Adipose tissue (tissue), 3 donors: ENCODE results near the gene PNPLA8. TPM values are rescaled to one million over a fixed set of nuclear protein-coding genes. Genes with fewer than 3 reads are reported as not detected.
"Not testable (repeated sequence)": the region's sequence is repeated elsewhere in the genome, so short reads cannot be mapped to it uniquely, and the experiment has no call there.

Source experiments
- H3K27ac ChIP-seq: one replicate; pipeline ENCODE4 v1.5.1; 2013; ENCODE audit warnings: low read depth, low read length
- WGBS, 3 donors: extraction: QIAGEN DNeasy Blood & Tissue Kit; methylation state at CpG; one replicate each; pipeline ENCODE4 v1.1.7; 2013; 5-methylcytosine and 5-hydroxymethylcytosine counted together
- polyA plus RNA-seq, 3 donors: library from polyadenylated mRNA; stranded (reverse); fragments of 200-250 nt; gene quantifications; one replicate each; pipeline ENCODE4 v1.2.3, GENCODE V29; 2013
- donor health status: healthy with polysubstance abuse.
- donor health status: Bipolar disorder and iron deficiency.
- donor health status: healthy.

PNPLA8 gene, protein sequence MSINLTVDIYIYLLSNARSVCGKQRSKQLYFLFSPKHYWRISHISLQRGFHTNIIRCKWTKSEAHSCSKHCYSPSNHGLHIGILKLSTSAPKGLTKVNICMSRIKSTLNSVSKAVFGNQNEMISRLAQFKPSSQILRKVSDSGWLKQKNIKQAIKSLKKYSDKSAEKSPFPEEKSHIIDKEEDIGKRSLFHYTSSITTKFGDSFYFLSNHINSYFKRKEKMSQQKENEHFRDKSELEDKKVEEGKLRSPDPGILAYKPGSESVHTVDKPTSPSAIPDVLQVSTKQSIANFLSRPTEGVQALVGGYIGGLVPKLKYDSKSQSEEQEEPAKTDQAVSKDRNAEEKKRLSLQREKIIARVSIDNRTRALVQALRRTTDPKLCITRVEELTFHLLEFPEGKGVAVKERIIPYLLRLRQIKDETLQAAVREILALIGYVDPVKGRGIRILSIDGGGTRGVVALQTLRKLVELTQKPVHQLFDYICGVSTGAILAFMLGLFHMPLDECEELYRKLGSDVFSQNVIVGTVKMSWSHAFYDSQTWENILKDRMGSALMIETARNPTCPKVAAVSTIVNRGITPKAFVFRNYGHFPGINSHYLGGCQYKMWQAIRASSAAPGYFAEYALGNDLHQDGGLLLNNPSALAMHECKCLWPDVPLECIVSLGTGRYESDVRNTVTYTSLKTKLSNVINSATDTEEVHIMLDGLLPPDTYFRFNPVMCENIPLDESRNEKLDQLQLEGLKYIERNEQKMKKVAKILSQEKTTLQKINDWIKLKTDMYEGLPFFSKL
- 10 to 100 TPM in 2 of 3 donors, 1 to 10 TPM in 1; 9.2 to 26.3 (median 21.8) TPM for polyA plus RNA-seq

DNA sequence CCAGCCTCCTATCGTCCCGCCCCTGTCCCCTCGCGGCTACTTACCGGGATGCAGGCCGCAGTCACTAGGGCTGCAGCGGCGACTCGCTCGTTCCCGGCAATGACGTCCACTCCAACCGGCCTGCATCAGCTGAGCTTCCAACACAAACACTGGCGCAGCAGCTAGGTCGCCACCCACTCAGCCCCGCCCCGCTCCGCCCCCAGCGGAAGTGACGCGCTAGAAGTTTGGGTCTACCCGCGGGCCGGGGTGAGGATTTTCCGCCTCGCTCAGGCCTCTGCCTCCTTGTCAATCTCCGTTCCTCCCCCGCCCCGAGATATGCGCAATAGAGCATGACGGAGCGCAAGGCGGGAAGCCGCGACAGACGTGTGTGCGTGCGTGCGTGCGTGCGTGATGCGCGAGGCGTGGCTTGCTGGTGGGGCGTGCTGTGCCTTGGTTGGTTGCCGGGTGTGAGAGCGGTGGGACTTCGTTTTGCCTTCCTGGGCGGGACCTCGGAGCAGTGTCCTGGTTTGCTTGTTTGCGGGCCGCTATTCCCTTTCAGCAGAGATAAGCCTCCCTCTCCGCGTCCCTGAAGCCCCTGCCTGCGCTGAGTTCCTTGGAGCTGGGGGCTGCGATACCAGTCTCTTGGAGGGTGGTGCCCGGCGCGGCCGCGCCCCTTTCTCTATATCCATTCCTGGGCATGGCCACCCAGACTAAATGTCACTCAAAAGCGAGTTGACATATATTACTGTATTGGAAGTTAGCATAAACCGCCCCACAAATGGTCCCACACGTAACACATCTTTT is at the start of gene PNPLA8:
PNPLA8 (minus strand) TSS at position 151 of the 783 bp plus-strand sequence. CDS start 10,644 bp downstream, outside the sequence.
- H3K27ac ChIP-seq: peak within 1 kb of the TSS; percentile 100
- WGBS, 3 donors: 0% methylated on average over 59 to 64 of the region's 64 CpGs

DNA sequence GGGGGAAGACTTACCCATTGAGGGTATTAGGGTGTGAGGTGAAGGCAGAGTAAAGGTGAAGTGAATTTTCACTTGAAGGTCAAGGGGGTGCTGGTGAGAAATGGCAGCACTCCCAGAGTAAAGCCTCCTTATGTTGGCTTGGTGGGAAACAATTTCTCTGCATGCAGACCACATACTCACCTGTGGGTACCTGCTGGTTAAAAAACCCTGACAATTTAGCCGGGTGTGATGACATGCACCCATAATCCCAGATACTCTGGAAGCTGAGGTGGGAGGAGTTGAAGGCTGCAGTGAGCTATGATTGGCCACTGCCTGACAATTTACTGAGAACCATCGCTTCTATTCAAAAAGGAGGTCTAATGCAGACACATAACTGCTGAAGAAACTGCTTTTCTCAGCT is 49.2 kb upstream of the PNPLA8 start:
- WGBS, 3 donors: 75 to 94% (median 90%) methylated on average over 2 of the region's 2 CpGs
- H3K27ac ChIP-seq: no peak overlapping the region

DNA sequence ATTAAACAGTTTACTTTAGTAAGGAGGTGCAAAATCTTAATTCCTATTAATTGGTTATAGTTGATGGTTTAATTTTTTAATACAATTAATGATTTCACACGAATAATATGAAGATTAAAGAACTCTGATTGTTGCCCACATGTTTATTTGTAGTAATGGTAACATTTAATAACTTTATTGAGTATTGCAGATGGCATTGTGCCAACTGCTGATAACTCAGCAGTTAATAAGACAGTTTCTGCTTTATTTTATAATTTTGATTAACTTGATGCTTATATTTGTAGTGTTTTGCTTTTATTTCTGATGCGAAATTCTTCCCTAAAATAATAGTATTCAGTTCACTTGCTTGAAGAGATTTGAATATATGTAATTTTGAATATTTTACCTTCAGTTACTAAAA is 46.5 kb upstream of the PNPLA8 start:
- 45 to 97% (median 96%) methylated on average over 2 of the region's 2 CpGs for whole genome bisulfite sequencing, 3 donors
- no peak overlapping the region for H3K27ac ChIP-seq

DNA sequence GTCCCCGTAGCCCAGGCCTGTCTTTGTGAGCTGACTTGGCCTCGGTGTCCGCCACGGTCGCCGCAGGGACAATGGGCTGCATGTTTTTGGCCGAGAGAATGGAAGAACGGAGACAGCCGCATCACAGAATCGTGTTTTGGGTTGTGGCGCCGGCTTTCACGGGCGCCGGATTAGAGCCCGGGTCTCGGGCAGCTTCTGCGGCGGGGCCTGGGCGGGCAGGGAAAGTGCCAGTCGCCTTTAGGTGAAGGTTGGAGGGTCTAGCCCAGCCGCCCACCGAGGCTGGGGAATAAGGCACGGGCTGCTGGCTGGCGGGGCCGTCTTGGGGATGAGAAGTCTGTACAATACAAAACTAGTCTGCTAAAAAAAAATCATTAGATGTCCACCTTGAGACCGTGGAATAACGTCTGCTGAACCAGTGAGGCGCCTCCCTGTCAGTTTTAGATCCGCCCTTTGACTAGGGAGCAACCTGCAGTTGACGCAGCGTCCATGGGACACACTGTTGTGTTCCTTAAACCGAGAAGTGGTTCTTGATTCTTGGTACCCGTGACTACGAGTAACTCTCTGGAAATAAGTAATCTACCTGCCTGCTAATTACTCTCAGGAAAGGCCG is 44.3 kb upstream of the PNPLA8 start:
- WGBS, 3 donors: 0% methylated on average over 33 to 36 of the region's 36 CpGs
- peak overlapping the region; percentile 83 for H3K27ac ChIP-seq

DNA sequence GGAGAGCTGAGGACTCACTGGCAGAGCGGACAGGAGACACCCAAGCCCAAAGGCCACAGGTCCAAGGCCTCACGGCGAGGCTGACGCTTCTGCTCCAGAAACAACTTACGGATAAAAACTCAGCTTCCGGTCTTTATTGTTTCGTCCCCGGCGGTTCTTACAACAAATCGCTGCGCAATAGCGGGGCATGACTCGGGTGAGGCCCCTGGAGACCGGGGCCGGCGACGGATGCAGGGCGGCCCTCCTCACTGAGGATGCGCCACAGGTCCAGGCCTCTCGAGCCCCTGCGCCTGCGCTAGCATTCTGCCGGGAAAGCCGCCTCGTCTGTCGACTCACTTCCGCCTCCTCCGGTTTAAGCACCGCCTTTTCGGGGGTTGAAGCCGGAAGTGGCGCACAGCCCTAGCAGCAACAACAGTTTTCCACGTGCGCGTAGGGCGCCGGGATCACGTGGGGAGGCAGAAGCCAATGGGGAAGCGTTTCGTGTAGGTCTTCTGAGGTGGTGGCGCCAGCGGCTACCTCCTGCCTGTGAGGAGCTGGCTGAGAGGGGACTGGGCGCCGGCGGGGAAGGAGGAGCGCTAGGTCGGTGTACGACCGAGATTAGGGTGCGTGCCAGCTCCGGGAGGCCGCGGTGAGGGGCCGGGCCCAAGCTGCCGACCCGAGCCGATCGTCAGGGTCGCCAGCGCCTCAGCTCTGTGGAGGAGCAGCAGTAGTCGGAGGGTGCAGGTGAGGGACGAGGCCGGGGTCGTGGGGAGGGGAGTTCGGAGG is 43.6 kb upstream of the PNPLA8 start, which contains the start of the genes DNAJB9 and THAP5:
DNAJB9 (plus strand) TSS at position 494 of the 765 bp plus-strand sequence. CDS start 1,853 bp downstream, outside the sequence.
THAP5 (minus strand) TSS at position 326 of the 765 bp plus-strand sequence; CDS start at position 189, 137 bp downstream.
- 0 to 1% (median 0%) methylated on average over 65 of the region's 65 CpGs for WGBS, 3 donors
- H3K27ac ChIP-seq: peak within 1 kb of the TSS; percentile 93

DNA sequence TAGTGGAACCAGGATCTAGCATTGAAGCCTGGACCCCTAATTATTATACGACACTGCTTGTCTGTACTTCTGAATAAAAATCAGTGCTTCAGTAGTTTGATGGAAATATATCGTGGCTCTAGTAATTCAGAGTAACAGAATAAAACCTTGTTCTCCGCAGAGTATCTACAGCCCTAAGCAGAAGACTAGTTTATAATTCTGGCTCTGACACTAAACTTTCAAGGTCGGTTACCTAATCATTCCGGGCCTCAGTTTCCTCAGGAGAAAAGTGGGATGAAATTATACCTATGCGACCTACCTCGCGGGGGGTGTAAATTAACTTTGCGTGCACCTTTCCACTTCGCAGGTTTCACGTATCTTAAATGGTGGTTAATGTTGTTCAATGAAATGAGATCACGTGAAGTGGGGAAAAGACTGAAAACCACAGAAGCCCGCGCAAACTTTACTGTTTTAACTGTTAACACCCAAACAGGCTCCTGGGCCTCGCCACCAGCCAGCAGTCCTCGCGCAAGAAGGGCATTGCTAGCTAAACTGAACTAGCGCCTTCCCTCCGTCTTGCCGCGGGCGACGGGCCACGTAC is 43.0 kb upstream of the PNPLA8 start:
- peak overlapping the region; percentile 93 for H3K27ac ChIP-seq
- WGBS, 3 donors: 3 to 14% (median 13%) methylated on average over 24 of the region's 24 CpGs

DNA sequence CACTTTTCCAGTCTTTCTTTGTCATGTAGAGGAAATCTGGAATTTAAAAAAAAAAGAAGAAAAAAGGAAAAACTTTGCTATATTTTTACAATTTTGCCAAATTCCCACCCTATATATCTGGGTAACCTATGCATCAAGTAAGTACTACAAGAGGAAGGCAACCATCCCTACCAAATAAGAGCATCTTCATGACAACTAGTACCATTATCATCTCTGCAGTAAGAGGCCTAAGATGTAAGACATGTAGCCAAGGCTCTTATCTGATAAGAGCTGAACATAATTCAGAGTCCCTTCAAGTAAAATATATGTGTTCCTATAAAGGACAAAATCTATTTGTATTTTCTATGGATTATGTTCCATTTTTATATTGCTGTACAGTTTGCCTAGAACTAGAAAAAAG is 40.1 kb upstream of the PNPLA8 start:
- H3K27ac ChIP-seq: no peak overlapping the region

DNA sequence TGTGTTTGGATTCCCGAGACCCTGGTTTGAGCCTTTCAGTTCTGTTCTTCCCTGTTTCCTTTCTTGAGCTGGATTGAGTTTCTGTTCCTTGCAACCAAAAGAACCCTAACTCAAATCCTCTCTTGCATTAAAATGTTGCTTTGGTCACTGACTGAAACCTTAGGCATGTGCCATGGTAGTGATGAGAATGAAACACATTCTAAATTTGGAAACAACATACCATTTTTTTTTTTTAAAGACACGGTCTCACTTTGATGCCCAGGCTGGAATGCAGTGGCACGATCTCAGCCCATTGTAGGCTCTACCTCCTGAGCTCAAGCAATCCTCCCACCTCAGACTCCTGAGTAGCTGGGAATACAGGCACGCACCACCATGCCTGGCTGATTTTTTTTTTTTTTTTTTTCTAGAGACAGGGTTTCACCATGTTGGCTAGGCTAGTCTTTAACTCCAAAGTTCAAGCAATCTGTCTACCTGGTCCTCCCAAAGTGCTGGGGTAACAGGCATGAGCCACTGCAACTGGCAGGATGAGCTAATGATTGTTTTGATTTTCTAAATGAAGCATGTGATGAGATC is 35.2 kb upstream of the PNPLA8 start:
- WGBS, 3 donors: 96 to 97% (median 96%) methylated on average over 4 of the region's 4 CpGs

DNA sequence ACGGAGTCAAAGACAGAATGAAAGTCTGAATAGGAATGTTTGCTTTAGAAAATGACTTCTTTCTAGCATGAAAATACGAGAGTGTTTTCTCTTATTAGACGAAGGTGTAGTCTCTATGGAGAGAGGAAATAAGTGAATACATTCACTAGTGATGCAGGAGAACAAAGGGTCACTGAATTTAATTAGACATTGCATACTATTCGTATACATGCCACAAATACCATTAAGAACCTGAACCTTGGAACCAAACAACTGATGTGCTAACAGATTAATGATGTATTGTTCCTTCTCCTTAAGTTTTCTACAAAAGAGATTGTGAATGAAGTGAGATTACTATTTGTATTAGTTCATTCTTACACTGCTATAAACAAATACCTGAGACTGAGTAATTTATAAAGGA is 33.3 kb upstream of the PNPLA8 start:
- no peak overlapping the region for H3K27ac ChIP-seq
- 89 to 95% (median 90%) methylated on average over 4 of the region's 4 CpGs for WGBS, 3 donors

More for the DNA sequence above, 35.2 kb upstream of the PNPLA8 start:
- no peak overlapping the region for H3K27ac ChIP-seq

DNA sequence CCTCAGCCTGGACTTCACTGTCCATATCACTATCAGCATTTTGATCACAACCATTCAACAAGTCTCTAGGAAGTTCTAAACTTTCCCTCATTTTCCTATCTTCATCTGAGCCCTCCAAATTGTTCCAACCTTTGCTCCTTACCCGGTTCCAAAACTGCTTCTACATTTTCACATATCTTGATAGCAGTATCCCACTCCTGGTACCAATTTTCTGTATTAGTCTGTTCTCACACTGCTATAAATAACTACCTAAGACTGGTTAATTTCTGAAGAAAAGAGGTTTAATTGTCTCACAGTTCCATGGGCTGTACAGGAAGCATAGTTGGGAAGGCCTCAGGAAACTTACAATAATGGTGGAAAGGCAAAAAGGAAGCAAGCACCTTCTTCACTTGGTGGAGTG is 31.7 kb upstream of the PNPLA8 start:
- no peak overlapping the region for H3K27ac ChIP-seq
- 94 to 97% (median 96%) methylated on average over 1 of the region's 1 CpG for WGBS, 3 donors

DNA sequence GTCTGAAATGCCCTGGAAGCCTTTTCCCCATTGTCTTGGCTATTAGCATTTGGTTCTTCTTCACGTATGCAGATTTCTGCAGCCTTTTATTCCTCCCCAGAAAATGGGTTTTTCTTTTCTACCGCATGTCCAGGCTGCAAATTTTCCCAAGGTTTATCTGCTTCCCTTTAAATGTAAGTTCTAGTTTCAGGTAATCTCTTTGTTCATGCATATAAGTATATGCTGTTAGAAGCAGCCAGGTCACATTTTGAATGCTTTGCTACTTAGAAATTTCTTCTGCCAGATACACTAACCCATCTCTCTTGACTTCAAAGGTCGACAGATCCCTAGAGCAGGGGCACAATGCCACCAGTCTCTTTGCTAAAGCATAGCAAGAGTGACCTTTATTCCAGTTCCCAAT is 31.3 kb upstream of the PNPLA8 start:
- H3K27ac ChIP-seq: no peak overlapping the region

DNA sequence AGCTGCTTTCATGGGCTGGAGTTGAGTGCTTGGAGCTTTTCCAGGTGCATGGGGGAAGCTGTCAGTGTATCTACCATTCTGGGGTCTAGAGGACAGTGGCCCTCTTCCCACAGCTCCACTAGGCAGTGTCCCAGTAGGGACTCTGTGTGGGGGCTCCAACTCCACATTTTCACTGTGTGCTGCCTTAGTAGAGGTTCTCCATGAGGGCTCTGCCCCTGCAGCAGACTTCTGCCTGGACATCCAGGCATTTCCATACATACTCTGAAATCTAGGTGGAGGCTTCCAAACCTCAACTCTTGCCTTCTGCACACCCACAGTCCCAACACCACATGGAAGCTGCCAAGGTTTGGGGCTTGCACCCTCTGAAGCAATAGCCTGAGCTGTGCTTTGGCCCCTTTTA is 30.7 kb upstream of the PNPLA8 start:
- not testable (repeated sequence) for H3K27ac ChIP-seq

More for the DNA sequence above, 31.3 kb upstream of the PNPLA8 start:
- WGBS, 3 donors: 96 to 100% (median 97%) methylated on average over 3 of the region's 3 CpGs

DNA sequence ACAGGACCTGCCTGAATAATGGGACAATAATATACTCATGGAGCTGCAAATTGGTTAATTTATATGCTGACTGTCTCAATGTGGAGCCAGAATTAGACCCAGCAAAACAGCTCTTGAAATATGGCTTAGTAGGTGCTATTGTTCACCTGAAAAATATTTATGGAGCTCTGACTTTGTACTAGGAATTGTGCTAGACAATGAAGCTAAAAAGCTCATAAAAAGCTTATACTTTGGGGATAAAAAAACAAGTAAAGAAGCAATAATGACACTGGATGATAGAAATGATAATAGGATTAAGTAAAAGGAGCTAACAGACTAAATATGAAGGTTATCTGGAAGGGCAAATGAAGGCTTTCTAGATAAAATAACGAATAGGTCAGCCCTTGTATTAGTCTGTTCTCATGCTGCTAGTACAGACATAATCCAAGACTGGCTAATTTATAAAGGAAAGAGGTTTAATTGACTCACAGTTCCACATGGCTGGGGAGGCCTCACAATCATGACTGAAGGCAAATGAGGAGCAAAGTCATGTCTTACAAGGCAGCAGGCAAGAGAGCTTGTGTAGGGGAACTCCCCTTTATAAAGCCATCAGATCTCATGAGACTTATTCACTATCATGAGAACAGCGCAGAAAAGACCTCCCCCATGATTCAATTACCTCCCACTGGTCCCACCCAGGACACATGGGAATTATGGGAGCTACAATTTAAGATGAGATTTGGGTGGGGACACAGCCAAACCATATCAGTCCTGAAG is 22.4 kb upstream of the PNPLA8 start:
- 69 to 84% (median 83%) methylated on average over 2 of the region's 2 CpGs for WGBS, 3 donors
- not testable (repeated sequence) for H3K27ac ChIP-seq

DNA sequence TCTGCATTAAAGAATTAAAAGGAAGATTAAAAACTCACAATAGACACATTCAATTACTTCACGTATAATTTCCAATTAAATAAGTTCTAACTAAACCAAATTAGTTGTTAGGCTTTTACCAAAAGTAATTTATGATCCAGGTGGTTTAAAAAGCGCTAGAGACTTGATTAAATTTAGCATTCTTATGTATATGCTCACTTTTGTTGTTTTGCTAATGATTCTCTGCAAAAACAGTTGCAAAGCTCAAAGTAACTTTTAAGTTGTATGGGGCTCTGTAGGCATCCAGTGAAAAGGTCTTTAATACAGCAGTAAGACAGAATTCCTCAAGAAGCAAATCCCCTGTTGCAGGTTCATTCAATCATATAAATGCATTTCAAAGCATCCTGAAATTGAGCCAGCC is 15.5 kb upstream of the PNPLA8 start:
- no peak overlapping the region for H3K27ac ChIP-seq
- WGBS, 3 donors: 74 to 92% (median 81%) methylated on average over 2 of the region's 2 CpGs

DNA sequence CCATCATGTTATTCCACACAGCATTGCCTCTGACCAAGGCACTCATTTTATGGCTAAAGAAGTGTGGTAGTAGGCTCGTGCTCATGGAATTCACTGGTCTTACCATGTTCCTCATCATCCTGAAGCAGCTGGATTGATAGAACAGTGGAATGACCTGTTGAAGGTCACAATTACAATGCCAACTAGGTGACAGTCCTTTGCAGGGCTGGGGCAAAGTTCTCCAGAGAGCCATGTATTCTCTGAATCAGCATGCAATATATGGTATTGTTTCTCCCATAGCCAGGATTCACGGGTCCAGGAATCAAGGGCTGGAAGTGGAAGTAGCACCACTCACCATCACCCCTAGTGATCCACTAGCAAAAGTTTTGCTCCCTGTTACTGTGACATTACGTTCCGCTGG is 12.8 kb upstream of the PNPLA8 start:
- WGBS, 3 donors: 93 to 96% (median 95%) methylated on average over 4 of the region's 4 CpGs
- H3K27ac ChIP-seq: not testable (repeated sequence)

DNA sequence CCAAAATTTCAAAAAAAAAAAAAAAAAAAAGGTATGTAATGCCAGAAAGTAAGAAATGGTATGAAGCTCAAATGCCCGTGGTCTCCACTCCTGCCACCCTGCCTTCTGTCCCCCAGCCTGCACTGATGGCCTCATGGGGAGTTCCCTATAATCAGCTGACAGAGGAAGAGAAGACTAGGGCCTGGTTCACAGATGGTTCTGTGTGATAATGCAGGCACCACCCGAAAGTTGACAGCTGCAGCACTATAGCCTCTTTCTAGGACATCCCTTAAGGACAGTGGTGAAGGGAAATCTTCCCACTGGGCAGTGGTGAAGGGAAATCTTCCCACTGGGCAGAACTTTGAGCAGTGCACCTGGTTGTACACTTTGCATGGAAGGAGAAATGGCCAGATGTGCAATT is 12.3 kb upstream of the PNPLA8 start:
- WGBS, 3 donors: 40 to 82% (median 43%) methylated on average over 2 of the region's 2 CpGs
- H3K27ac ChIP-seq: not testable (repeated sequence)
